AG09309 (cell line): ENCODE results near the gene NFATC1.

Experiments used
- DNase-seq: peaks from one replicate; pipeline ENCODE4 v3.0.0-alpha.2; 2010; ENCODE audit warnings: low read depth
- H3K4me3 ChIP-seq: 2 replicates; pipeline ENCODE4 v1.5.1; 2011; ENCODE audit warnings: mild to moderate bottlenecking, low read depth, low read length, moderate library complexity; ENCODE audit not compliant: control insufficient read depth
- CTCF ChIP-seq: IDR thresholded peaks from 2 replicates; pipeline ENCODE4 v1.5.1; 2011; ENCODE audit warnings: mild to moderate bottlenecking, low read depth, low read length, inconsistent platforms; ENCODE audit not compliant: insufficient read depth, control insufficient read depth; ENCODE audit errors: missing control alignments

Gene NFATC1

GRCh38 chr18:79574938-79575525 is 179.3 kb downstream of the NFATC1 start:
- DNase-seq = no peak
- TF ChIP-seq CTCF = no peak
- H3K4me3 ChIP-seq = no peak overlapping the region

- no peak overlapping the region for H3K4me3 ChIP-seq
- DNase-seq = no peak
- TF ChIP-seq CTCF = no peak
Observed at GRCh38 chr18:79575891-79576685, 180.4 kb downstream of the NFATC1 start.

GRCh38 chr18:79576686-79577351 is 181.1 kb downstream of the NFATC1 start:
- no peak overlapping the region for H3K4me3 ChIP-seq
- DNase-seq = no peak
- TF ChIP-seq CTCF = no peak

GRCh38 chr18:79577451-79578395 is 182.0 kb downstream of the NFATC1 start:
- H3K4me3 ChIP-seq = no peak overlapping the region
- no peak for DNase-seq
- TF ChIP-seq CTCF = no peak

GRCh38 chr18:79578396-79579260 is 182.9 kb downstream of the NFATC1 start:
- TF ChIP-seq CTCF = no peak
- no peak overlapping the region for H3K4me3 ChIP-seq
- no peak for DNase-seq
